Endothelial cell of umbilical vein (primary cell): ENCODE measurements around the gene ZC3H7A. TPM values are rescaled to one million over a fixed set of nuclear protein-coding genes. Genes with fewer than 3 reads are reported as not detected.

Experiments used
- BruUV-seq: library from RNA; stranded (reverse); fragments of 400-500 nt; replicated peaks from 2 replicates; lab custom pipeline; 2021; lab: Mats Ljungman, UMichigan
- CTCF ChIA-PET: fragments of 300-600, 350-600 bp; sonication (Branson Sonifier 250); formaldehyde crosslinking; loops from one replicate; lab custom pipeline; 2021; ENCODE audit warnings: antibody characterized with exemption, inconsistent platforms; lab: Charles Lee
- POLR2A ChIA-PET: fragments of 300-600, 350-600 bp; sonication (Branson Sonifier 250); formaldehyde crosslinking; loops from one replicate; lab custom pipeline; 2021; ENCODE audit warnings: antibody characterized with exemption, inconsistent platforms; lab: Charles Lee
- DNase-seq: peaks from one replicate; pipeline ENCODE4 v3.0.0-alpha.2; 2011; ENCODE audit warnings: low read depth, low spot score
- FAIRE-seq: peaks from 2 replicates; lab custom pipeline; 2011; peaks lifted over from hg19 to GRCh38; lab: Jason Lieb, UNC
- H2AFZ ChIP-seq: 2 replicates; pipeline ENCODE4 v1.6.0; 2012; ENCODE audit warnings: low read depth, low read length, control low read depth, inconsistent platforms
- H3K27ac ChIP-seq: 2 replicates; pipeline ENCODE4 v1.5.1; 2011; ENCODE audit warnings: low read depth, mild to moderate bottlenecking, control low read depth, low read length, moderate library complexity; ENCODE audit not compliant: insufficient read depth
- H3K27me3 ChIP-seq, 2 experiments: 2 replicates each; pipeline versions ENCODE4 v1.6.0 to v1.6.1; 2011; ENCODE audit warnings: low read length in 2 of 2, mixed read lengths in 1 of 2; ENCODE audit not compliant: control insufficient read depth in 2 of 2, insufficient read depth in 2 of 2
- H3K36me3 ChIP-seq, 2 experiments: 2 replicates in 1 of 2; 3 replicates in 1 of 2; pipeline ENCODE4 v1.5.1; 2011; ENCODE audit warnings: low read length in 2 of 2, mild to moderate bottlenecking in 1 of 2, moderate library complexity in 1 of 2; ENCODE audit not compliant: control insufficient read depth in 2 of 2, insufficient read depth in 2 of 2; ENCODE audit errors: extremely low read depth in 1 of 2
- H3K4me1 ChIP-seq: 3 replicates; pipeline ENCODE4 v1.5.1; 2011; ENCODE audit warnings: mild to moderate bottlenecking, low read length; ENCODE audit not compliant: control insufficient read depth, insufficient read depth; ENCODE audit errors: extremely low read depth
- H3K4me2 ChIP-seq: 2 replicates; pipeline ENCODE4 v1.6.1; 2011; ENCODE audit warnings: low read length, control low read depth, mixed read lengths; ENCODE audit not compliant: insufficient read depth
- H3K4me3 ChIP-seq, 3 experiments: fragments of 200-600 bp in 1 of 3; sonication (generic), shearing (Covaris generic) in 1 of 3; replicated peaks in 1 of 3; 2 replicates each; pipeline ENCODE4 v1.5.1; 2011 to 2016; ENCODE audit warnings: control low read depth in 3 of 3, low read length in 3 of 3, mild to moderate bottlenecking in 2 of 3, inconsistent platforms in 1 of 3, low read depth in 1 of 3, moderate library complexity in 1 of 3; ENCODE audit not compliant: insufficient read depth in 1 of 3
- H3K79me2 ChIP-seq: 2 replicates; pipeline ENCODE4 v1.6.0; 2012; ENCODE audit warnings: low read length, inconsistent platforms; ENCODE audit not compliant: control insufficient read depth, insufficient read depth
- H3K9ac ChIP-seq: replicated peaks from 2 replicates; pipeline ENCODE3; 2011; ENCODE audit warnings: low read length, control low read depth; ENCODE audit not compliant: insufficient read depth; ENCODE audit errors: extremely low read depth
- H3K9me1 ChIP-seq: replicated peaks from 3 replicates; pipeline ENCODE4 v1.6.0; 2011; ENCODE audit warnings: mild to moderate bottlenecking, low read length; ENCODE audit not compliant: control insufficient read depth, insufficient read depth; ENCODE audit errors: extremely low read depth
- H3K9me3 ChIP-seq: replicated peaks from 2 replicates; pipeline ENCODE4 v1.5.1; 2012; ENCODE audit warnings: low read length, inconsistent platforms; ENCODE audit not compliant: control insufficient read depth, insufficient read depth
- H4K20me1 ChIP-seq: replicated peaks from 2 replicates; pipeline ENCODE3; 2011; ENCODE audit warnings: mild to moderate bottlenecking, low read length; ENCODE audit not compliant: control insufficient read depth, insufficient read depth; ENCODE audit errors: extremely low read depth
- EZH2 ChIP-seq: IDR thresholded peaks from 2 replicates; pipeline ENCODE4 v1.6.1; 2012; ENCODE audit warnings: borderline replicate concordance, low read depth, mild to moderate bottlenecking, moderate library complexity, low read length, inconsistent platforms; ENCODE audit not compliant: severe bottlenecking
- FOS ChIP-seq: IDR thresholded peaks from 2 replicates; pipeline ENCODE4 v1.6.1; 2011; ENCODE audit warnings: mild to moderate bottlenecking, low read length, moderate library complexity, borderline replicate concordance; ENCODE audit not compliant: insufficient read depth
- GATA2 ChIP-seq: IDR thresholded peaks from 2 replicates; pipeline ENCODE4 v1.7.0; 2011; ENCODE audit warnings: low read depth, mild to moderate bottlenecking, moderate library complexity, mixed read lengths, low read length; ENCODE audit not compliant: insufficient read length, insufficient read depth
- JUN ChIP-seq: IDR thresholded peaks from 2 replicates; pipeline ENCODE4 v1.6.1; 2011; ENCODE audit warnings: borderline replicate concordance, low read depth; ENCODE audit not compliant: insufficient read length, insufficient read depth
- MYC ChIP-seq: IDR thresholded peaks from one replicate; pipeline ENCODE4 v1.6.1; 2011; ENCODE audit warnings: mild to moderate bottlenecking, low read depth, low read length
- POLR2AphosphoS5 ChIP-seq: IDR thresholded peaks from 2 replicates; pipeline ENCODE4 v1.6.1; 2012; ENCODE audit warnings: low read depth, mild to moderate bottlenecking, control low read depth, low read length, moderate library complexity; ENCODE audit not compliant: insufficient read depth
- dilution Hi-C: fragments of 300-500 bp; cut with MboI; formaldehyde crosslinking; loops from one replicate; pipeline ENCODE4 v1.15.0; 2019; ENCODE audit warnings: low sequenced_read_pairs; ENCODE audit not compliant: extremely low pct_ligation_motif_present
- intact Hi-C: fragments of 100-400 bp; cut with micrococcal nuclease; formaldehyde crosslinking; loops from one replicate; pipeline ENCODE4 v1.10.0; 2022
- polyA plus RNA-seq, 4 experiments: library from polyadenylated mRNA; depleted of rRNA in 3 of 4; stranded (reverse) in 3 of 4; unstranded in 1 of 4; fragments of >200 nt; gene quantifications; 2 replicates each; pipeline versions ENCODE4 v1.2.1 to v1.2.3, GENCODE V29; 2011 to 2012; ENCODE audit warnings: missing spikeins in 1 of 4
- total RNA-seq: library from RNA; stranded (reverse); gene quantifications from 2 replicates; pipeline ENCODE4 v1.2.3, GENCODE V29; 2021
- TF ChIP-seq, protein P1 (sequence below): IDR thresholded peaks from 2 replicates; pipeline ENCODE4 v1.6.1; 2011; ENCODE audit not compliant: insufficient read depth, insufficient read length

Gene ZC3H7A
- total and polyA plus RNA-seq, 2 donors (not counting 3 experiments of a cell fraction or from before 2014, with no cell fraction given) = 44.1 to 78.0 TPM

DNA sequence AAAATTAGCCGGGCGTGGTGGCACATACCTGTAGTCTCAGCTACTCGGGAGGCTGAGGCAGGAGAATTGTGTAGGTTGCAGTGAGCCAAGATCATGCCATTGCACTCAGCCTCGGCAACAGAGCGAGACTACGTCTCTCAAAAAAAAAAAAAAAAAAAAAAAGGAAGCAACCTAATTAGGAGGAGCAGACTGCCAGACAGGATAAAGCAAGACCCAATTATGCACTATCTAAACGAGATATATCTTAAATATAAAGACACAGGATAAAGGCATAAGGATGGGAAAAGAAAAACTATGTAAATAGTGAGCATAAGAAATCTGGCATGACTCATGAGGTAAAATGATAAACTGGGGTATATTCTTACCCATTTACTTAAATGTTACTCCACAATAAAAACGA, 59.3 kb downstream of the ZC3H7A start:
- H3K79me2 ChIP-seq = peaks cover 68% of the 10 kb centered on the region
- H3K27me3 ChIP-seq = no peaks in the 10 kb centered on the region
- H3K4me1 ChIP-seq = peaks cover 14% of the 10 kb centered on the region
- no peaks in the 10 kb centered on the region for H3K9me1 ChIP-seq
- no peak overlapping the region for H3K9ac ChIP-seq
- CTCF ChIA-PET = no interaction called here
- peaks cover 7% of the 10 kb centered on the region for H4K20me1 ChIP-seq
- TF ChIP-seq GATA2 = no peak
- no peak for TF ChIP-seq EZH2
- no peak for TF ChIP-seq MYC
- TF ChIP-seq FOS = no peak
- dilution Hi-C loops (no loop called here), intact Hi-C loops (no loop called here)
- no peak overlapping the region for H3K4me3 ChIP-seq
- H3K27ac ChIP-seq = no peak overlapping the region
- BruUV-seq = no TSS peak
- POLR2A ChIA-PET = no interaction called here
- peaks cover 12 to 15% of the 10 kb centered on the region in 2 experiments for H3K36me3 ChIP-seq
- no peak overlapping the region for H3K4me2 ChIP-seq
- DNase-seq = no peak
- FAIRE-seq = no peak
- H3K9me3 ChIP-seq = no peaks in the 10 kb centered on the region
- H2AFZ ChIP-seq = no peak overlapping the region

DNA sequence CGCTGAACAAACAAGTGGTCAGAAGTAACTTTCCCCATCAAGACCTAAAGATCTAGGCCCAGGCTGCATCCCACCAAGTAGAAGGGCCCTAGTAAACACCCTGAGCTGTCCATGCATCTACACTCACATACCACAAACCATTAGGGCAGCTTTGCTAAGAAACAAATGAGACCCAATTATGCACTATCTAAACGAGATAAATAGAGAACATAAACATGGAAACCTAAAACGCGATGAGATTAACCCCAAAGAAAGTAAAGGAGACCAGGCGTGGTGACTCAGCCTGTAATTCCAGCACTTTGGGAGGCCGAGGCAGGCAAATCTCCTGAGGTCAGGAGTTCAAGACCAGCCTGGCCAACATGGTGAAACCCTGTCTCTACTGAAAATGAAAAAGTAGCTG, 60.2 kb downstream of the ZC3H7A start:
- H3K4me1 ChIP-seq = peaks cover 14% of the 10 kb centered on the region
- no peaks in the 10 kb centered on the region for H3K27me3 ChIP-seq
- H3K4me3 ChIP-seq = no peak overlapping the region
- CTCF ChIA-PET = interaction anchor here (0.8 to 1.2 kb wide), 3 partner anchors 23 to 341 kb away, joined by 3 to 4 read pairs (median 3); partner anchors contain the start of gene ZC3H7A
- peaks cover 7% of the 10 kb centered on the region for H4K20me1 ChIP-seq
- DNase-seq = no peak
- no peak overlapping the region for H3K27ac ChIP-seq
- TF ChIP-seq, protein P1, sequence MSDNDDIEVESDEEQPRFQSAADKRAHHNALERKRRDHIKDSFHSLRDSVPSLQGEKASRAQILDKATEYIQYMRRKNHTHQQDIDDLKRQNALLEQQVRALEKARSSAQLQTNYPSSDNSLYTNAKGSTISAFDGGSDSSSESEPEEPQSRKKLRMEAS = no peak
- TF ChIP-seq EZH2 (no peak), MYC (no peak), JUN (no peak), POLR2AphosphoS5 (no peak), FOS (no peak), GATA2 (no peak)
- H3K79me2 ChIP-seq = peaks cover 66% of the 10 kb centered on the region
- H2AFZ ChIP-seq = no peak overlapping the region
- intact Hi-C loops = no loop called here
- H3K9ac ChIP-seq = no peak overlapping the region
- no TSS peak for BruUV-seq
- dilution Hi-C loops = no loop called here
- H3K36me3 ChIP-seq = peaks cover 16 to 20% of the 10 kb centered on the region in 2 experiments
- H3K4me2 ChIP-seq = no peak overlapping the region
- H3K9me3 ChIP-seq = no peaks in the 10 kb centered on the region
- no peaks in the 10 kb centered on the region for H3K9me1 ChIP-seq
- no peak for FAIRE-seq
- POLR2A ChIA-PET = no interaction called here
